ENCODE data around the gene YKT6.

GRCh38 chr7:44249639-44250234 lies 49.0 kb downstream of the YKT6 start:
- TF ChIP-seq CTCF (IDR thresholded peaks at IDR 0.05): no peak
- no peak for TF ChIP-seq POLR2A (IDR thresholded peaks at IDR 0.05)

All from testis (tissue), 2 donors.